Measurements from ENCODE around the gene TNRC6C.

The TNRC6C gene

DNA sequence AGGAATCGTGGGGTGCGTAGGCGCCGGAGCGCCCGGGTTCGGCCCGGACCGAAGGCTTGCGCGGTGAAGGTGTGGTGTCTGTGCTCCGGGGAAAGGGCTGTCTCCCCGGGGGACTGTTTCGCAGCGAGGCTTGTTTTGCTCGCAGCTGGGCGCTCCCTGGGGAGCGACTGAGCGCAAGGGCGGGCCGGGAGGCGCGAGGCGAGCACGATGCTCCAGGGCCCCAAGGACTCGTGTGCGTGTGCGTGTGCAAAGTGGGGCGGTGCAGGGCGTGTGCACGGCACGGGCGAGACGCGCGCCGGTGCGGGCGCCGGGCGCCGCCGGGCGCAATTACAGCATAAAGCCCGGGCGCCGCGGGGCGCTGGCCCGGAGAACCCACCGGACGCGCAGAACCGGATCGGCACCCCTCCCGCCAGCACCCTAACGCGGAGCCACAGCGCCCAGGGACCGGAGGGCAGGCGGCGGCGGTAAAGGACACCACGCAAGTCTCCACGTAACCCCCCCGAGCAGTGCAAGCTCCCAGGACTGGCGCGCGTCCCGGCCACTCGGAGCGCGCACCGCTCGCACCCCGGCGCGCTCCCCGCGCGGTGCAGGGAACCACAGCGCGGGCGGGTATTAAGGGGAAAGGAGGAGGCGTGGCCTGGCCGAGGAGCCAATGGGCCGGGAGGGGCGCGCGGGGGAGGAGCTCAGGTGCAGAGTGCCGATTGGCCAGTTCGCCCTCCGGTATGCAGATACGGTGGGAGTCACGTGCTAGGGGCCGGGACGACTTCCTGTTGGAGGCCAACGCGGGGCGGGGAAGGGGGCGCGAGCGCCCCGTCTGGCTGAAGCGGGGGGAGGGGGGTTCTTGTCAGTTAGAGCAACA lies at the start of gene TNRC6C:
Gene TNRC6C, plus strand, starts transcription at position 847 of the 859 bp plus-strand sequence. CDS start 45,504 bp downstream, outside the sequence.
- peak; percentile 99 for DNase-seq

DNA sequence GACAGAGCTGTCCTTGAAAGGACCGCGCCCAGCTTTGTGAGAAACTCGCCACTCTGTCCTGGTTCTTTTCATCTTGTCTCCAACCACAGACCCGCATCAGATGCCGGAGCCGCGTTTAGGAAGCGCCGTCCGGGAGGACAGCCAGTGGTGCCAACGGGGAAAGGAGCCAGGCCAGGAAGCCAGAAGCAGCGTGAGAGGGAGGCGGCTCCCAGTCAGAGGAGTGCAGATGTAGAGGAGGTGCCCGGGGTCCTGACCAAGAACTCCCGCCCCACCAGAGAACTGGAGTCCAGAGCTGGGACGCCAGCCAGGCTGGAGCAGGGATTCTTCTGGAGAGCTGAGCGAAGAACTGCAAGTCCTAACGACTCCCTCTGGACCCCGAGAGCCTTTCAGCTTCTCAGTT lies 49.3 kb upstream of the TNRC6C start:
- DNase-seq = no peak

DNA sequence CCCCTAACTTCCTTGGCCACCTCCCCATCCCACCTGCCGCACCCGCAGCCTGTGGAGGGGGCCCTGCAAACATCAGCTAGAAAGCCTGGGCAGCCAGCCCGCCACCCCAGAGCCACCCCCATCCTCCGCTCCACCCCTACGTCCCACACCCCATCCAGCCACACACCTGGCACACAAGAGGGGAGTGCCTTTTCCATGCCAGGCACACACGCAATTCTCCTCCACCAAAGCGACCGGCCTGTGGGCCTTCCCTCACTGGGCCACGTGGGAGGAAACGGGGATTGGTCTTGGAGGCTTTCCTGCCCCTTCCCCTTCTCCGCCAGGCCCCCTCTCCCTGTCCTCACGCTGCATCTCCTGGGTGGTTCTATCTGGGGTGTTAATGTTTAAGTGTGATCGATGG lies 48.7 kb upstream of the TNRC6C start:
- DNase-seq = no peak

DNA sequence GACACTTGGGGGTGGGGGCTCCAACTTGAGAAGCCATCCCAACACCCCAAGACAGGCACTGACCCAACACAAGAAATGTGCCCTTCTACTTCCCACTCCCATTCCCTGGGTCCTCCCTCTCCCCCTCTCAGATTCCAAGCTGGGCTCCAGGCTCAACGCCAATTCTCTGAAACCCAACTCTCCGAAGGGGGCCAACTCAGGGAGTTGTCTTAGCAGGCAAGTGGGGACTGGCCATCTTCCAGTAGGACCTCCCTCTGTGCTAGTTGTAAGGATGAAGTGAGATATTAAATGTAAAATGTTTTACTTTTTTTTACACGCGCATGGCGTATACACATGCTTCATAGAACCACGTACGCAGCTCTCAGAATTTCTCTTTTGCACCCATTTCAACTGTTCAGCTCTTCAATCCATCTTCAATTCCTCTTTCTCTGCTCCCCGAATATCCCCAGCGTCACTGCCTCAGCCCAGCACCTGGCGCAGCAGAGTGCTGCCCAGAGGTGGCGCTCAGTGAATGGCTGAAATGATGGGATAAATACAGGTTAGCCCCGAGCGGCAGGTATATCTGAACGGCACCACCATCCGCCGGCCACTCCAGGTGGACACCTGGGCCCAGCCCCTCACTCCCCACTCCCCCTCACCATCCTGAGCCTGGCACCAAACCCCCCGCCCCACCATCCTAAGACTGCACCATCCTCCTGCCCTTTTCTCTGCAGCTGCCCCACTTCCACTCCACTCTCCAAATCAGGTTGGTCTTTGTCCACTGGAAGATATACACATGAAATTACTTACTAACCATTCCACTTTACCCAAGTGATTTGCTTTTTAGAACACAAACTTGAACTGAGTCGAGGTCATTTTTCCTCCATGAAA lies 43.9 kb upstream of the TNRC6C start:
- DNase-seq = no peak

DNA sequence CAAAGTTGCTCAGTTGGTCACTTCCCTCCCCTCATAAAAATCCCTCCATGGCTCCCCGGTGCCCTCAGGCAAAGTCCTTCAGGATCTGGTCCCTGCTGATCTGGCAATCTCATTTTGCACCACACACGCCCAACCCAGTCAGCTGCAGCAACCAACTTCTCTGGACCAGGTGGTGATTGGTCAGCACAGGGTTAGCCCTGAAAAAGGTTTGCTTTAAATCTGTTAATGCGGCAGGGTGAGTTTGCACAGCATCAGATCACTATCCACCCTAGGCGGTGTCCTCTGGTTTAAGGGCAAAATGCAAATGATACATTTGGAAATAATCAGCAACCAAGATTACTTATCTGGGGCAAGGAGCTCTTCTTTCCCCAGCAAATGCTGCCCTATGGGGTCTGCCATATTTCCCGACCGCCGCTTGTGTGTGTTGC lies 42.9 kb upstream of the TNRC6C start:
- no peak for DNase-seq

GRCh38 chr17:77916264-77916663 lies 42.2 kb upstream of the TNRC6C start:
- DNase-seq = no peak

DNA sequence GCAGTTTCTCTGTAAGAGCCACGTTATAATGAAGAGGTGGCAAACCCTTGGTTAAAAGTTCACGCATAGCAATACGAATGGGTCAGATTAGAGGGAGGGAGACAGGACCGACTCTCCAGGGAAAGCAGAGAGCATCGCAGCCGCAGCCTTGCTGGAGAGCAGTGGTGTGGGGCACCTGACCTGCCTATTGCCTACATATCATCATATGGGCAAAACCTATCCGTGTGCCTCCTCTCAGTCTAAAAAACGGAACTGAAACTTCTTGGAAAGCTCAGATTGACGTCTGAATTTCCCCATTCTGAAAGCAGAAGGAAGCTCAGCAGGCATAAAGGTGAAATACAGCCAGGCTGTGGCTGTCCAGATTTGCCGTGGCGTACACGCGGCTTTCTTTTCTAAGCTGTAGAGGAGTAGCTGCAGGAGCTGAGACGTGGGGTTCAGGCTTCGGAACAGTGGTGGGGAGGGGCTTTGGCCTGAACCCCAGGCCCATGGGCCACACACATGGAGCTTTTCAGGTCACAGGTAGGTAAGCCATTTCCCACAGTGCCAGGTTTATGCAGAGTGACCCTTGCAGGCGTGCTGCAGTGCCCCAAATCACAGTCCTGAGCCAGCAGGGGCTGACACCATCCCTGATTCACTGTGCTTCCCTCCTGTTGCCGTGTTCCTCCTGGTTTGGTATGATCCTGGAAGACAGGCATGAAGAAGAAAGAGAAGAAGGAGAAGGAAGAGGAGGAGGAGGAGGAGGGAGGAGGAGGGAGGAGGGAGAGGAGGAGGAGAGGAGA lies 41.6 kb upstream of the TNRC6C start:
- no peak for DNase-seq

DNA sequence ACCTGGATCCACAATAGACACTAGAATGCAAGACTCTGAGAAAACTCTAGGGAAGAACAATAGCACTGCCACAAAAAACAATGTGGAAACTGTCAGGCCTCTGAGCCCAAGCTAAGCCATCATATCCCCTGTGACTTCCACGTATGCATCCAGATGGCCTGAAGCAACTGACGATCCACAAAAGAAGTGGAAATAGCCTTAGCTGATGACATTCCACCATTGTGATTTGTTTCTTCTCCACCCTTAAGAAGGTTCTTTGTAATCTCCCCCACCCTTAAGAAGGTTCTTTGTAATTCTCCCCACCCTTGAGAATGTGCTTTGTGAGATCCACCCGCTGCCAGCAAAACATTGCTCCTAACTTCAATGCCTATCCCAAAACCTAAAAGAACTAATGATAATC lies 39.2 kb upstream of the TNRC6C start:
- no peak for DNase-seq

DNA sequence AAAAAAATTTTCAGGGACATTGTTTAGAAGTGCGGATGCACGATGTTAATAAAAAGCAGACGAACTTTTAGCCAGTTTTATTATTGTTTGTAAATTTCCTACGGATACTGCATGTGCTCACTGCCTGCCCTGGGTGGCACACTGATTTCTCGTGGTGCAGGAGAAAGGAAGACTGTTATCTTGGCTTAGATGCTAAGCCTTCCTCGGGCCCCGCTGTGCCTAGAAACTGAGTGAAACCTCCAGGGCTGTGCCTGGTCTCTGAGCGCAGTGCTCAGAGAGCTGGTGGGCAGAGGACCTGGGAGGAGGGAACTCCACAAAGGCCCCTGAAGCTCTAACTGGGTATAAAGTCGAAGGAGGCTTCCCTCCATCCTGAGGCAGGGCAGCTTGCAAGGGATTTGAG lies 35.4 kb upstream of the TNRC6C start:
- no peak for DNase-seq

DNA sequence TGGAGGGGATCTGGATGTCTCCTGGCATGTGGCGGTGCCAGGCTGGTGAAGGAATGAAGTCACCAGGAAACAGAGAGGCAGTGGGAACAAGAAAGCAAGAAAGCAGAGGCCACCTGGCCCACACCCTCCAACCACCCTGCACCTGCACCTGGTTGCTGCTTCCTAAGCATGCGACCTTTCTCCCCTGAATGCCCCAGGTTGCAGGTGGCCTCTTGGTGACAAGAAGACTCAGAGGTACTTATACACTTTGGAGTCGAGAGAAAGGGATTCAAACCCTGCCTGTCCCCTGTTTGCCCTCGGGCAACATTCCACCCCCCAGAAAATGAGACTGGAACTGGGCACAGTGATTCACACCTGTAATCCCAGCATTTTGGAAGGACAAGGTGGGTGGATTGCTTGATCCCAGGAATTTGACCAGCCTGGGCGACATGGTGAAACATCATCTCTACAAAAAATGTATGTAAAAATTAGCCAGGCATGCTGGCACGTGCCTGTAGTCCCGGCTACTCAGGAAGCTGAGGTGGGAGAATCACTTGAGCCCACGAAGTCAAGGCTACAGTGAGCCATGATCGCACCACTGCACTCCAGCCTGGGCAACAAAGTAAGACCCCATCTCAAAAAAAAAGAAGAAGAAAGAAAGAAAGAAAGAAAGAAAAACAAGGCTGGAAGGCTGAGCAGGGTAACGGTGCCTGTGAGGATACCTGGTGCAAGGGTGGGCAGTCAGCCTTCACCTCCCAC lies 34.6 kb upstream of the TNRC6C start:
- no peak for DNase-seq

- DNase-seq = no peak
Measured at GRCh38 chr17:77924757-77925336, 33.7 kb upstream of the TNRC6C start.

- no peak for DNase-seq
Measured at GRCh38 chr17:77925831-77926543, 32.5 kb upstream of the TNRC6C start.

GRCh38 chr17:77926981-77927380 lies 31.5 kb upstream of the TNRC6C start:
- DNase-seq = no peak

DNA sequence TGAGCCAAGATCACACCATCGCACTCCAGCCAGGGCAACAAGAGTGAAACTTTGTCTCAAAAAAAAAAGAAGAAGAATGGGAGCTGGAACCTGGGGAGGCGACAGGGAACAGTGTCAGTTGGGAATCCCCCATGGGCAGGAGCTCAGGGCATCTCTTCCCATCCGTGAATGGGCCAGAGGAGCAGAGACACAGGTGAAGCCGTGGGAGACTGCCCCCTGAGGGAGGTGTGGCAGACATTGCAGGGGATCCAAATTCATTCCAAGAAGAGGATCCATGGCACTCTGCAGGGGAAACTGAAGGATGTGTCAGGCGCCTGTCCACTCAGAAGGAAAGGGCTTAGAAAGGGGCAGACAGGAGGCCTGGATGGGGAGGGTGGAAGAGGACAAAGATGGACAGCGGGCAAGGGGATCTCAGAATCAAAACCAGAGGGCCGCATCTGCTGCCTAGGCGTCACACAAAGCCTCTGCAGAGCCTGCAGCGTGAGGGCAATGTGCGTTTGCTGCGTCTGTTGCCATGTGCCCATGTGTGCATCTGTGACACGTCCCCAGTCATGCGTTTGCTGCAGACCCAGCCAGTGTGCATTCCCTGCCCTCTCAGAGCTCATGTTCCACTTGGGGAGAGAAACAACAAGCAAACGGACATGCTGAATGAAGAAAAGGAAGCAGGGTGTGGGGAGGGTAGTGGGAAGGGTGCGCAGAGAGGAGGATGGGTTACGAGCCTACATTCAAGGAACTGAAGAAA lies 30.6 kb upstream of the TNRC6C start:
- no peak for DNase-seq

- DNase-seq = no peak
Measured at GRCh38 chr17:77928519-77929179, 29.9 kb upstream of the TNRC6C start.

DNA sequence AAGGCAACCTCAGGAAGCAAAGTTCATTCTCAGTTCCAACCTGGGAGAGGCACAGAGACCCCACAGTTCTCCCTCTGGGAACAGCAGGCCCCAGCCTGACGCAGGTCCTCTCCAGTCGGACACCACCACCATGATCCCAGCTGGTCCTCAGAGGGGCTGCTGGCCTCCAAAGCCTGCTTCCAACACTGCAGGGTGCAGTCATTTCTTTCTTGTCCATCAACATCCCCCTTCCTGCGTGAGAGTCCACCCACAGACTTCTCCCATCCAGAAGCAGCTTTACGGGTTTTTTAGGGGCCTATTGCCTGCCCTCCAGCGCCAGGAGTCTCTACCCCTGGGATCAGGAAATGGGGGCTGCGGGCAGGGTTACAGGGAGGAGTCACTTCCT lies 29.3 kb upstream of the TNRC6C start:
- no peak for DNase-seq

DNA sequence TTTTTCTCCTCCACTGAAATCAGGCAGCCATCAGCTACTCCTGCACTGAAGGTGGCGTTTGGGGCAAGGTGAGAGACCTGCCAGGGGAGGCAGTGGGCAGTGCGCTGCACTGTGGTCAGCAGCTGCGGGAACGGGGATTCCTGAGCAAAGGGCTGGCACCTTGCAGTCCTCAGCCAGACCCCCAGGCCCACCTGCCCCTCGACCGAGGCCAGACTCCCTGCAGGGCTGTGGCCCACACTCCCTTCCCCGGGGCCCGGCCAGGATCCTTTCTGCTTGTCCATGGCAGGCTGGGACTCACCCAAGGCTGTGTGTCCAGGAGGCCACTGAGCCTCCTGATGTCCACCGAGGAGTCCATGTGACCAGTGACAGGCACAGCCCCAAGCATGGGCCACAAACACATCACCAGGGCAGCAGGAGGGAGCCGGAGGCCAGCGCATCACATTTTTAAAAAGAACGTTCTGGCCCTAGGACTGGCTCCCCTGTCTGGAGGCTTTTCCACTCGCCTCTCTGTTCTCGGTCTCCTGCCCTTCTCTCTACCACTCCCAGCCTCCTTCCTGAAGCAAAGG lies 28.5 kb upstream of the TNRC6C start:
- DNase-seq = no peak

GRCh38 chr17:77930780-77931768 lies 27.4 kb upstream of the TNRC6C start:
- no peak for DNase-seq

Data from NCI-H2081 treated with DMSO at 0.1 percent for 48 hours (cell line).